GM21737 (cell line): ENCODE results near the gene GABARAPL2.
A peak's percentile ranks its signal among the peaks of the same experiment; 100 is the strongest.
"Not testable (repeated sequence)": the region's sequence is repeated elsewhere in the genome, so short reads cannot be mapped to it uniquely, and the experiment has no call there.

ENCODE experiments used
- ATAC-seq: cut with Tn5 transposase; IDR thresholded peaks from one replicate; pipeline ENCODE4 v1.9.1; 2021; ENCODE audit warnings: mild to moderate bottlenecking, moderate library complexity; ENCODE audit not compliant: unreplicated experiment

The GABARAPL2 gene

GRCh38 chr16:75566040-75566757 lies at the start of gene GABARAPL2:
Gene GABARAPL2 (plus strand): TSS chr16:75566379. CDS start chr16:75566487, 108 bp downstream.
- peak; percentile 69 for ATAC-seq

GRCh38 chr16:75519175-75519574 lies 47.0 kb upstream of the GABARAPL2 start:
- ATAC-seq = no peak

- no peak for ATAC-seq
Observed at GRCh38 chr16:75526032-75526790, 40.0 kb upstream of the GABARAPL2 start.

- ATAC-seq = no peak
Observed at GRCh38 chr16:75527825-75528299, 38.3 kb upstream of the GABARAPL2 start.

- no peak for ATAC-seq
Observed at GRCh38 chr16:75529056-75529905, 36.9 kb upstream of the GABARAPL2 start.

GRCh38 chr16:75529959-75530358 lies 36.2 kb upstream of the GABARAPL2 start:
- no peak for ATAC-seq

GRCh38 chr16:75532142-75532765 lies 33.9 kb upstream of the GABARAPL2 start:
- ATAC-seq = no peak

GRCh38 chr16:75532791-75533190 lies 33.4 kb upstream of the GABARAPL2 start:
- no peak for ATAC-seq

- ATAC-seq = no peak
Observed at GRCh38 chr16:75534560-75535205, 31.5 kb upstream of the GABARAPL2 start.

- no peak for ATAC-seq
Observed at GRCh38 chr16:75535211-75535843, 30.9 kb upstream of the GABARAPL2 start.

GRCh38 chr16:75535901-75536300 lies 30.3 kb upstream of the GABARAPL2 start, which contains the start of gene CHST5:
Gene CHST5 (minus strand): TSS chr16:75536108. CDS start chr16:75530384, 5,724 bp downstream.
- no peak for ATAC-seq

- ATAC-seq = no peak
Observed at GRCh38 chr16:75537776-75538175, 28.4 kb upstream of the GABARAPL2 start.

- ATAC-seq = not testable (repeated sequence)
Observed at GRCh38 chr16:75538882-75539565, 27.2 kb upstream of the GABARAPL2 start.

GRCh38 chr16:75541236-75541635 lies 24.9 kb upstream of the GABARAPL2 start:
- ATAC-seq = no peak

- ATAC-seq = not testable (repeated sequence)
Observed at GRCh38 chr16:75542462-75542861, 23.7 kb upstream of the GABARAPL2 start.

- ATAC-seq = not testable (repeated sequence)
Observed at GRCh38 chr16:75545879-75546278, 20.3 kb upstream of the GABARAPL2 start.

GRCh38 chr16:75546293-75546692 lies 19.9 kb upstream of the GABARAPL2 start:
- ATAC-seq = no peak

GRCh38 chr16:75548456-75548855 lies 17.7 kb upstream of the GABARAPL2 start:
- ATAC-seq = not testable (repeated sequence)

- peak; percentile 73 for ATAC-seq
Observed at GRCh38 chr16:75550211-75550662, 15.9 kb upstream of the GABARAPL2 start.
